H1 (cell line): ENCODE results near the gene CISH. TPM values are rescaled to one million over a fixed set of nuclear protein-coding genes. Genes with fewer than 3 reads are reported as not detected.

Source experiments
- GTF2F1 ChIP-seq: IDR thresholded peaks from 2 replicates; pipeline ENCODE4 v1.6.1; 2012; ENCODE audit warnings: low read depth, low read length, improper control_type of control experiment, borderline replicate concordance
- JUN ChIP-seq: IDR thresholded peaks from 2 replicates; pipeline ENCODE4 v1.6.1; 2011; ENCODE audit warnings: low read depth, mild to moderate bottlenecking, improper control_type of control experiment, low read length
- MAFK ChIP-seq: IDR thresholded peaks from 2 replicates; pipeline ENCODE4 v1.6.1; 2012; ENCODE audit warnings: low read depth, mild to moderate bottlenecking, improper control_type of control experiment, low read length
- NRF1 ChIP-seq: IDR thresholded peaks from 2 replicates; pipeline ENCODE4 v1.6.1; 2011; ENCODE audit warnings: mild to moderate bottlenecking, low read depth, low read length, improper control_type of control experiment
- SUZ12 ChIP-seq: fragments of 200-600 bp; sonication (generic); IDR thresholded peaks from 2 replicates; pipeline ENCODE4 v1.6.1; 2012; ENCODE audit warnings: mild to moderate bottlenecking, inconsistent platforms, low read length, moderate library complexity, mixed read lengths
- TBP ChIP-seq: IDR thresholded peaks from 2 replicates; pipeline ENCODE4 v1.6.1; 2011; ENCODE audit warnings: low read depth, low read length, improper control_type of control experiment
- polyA plus RNA-seq, 7 experiments: library from polyadenylated mRNA; depleted of rRNA in 3 of 7; stranded (reverse) in 5 of 7; unstranded in 2 of 7; fragments of >200 nt in 5 of 7; fragments of 200-250 nt in 2 of 7; gene quantifications; 1 replicate in 5 of 7; 2 replicates in 1 of 7; 4 replicates in 1 of 7; pipeline versions ENCODE4 v1.2.1 to v1.2.3, GENCODE V29; 2011 to 2013; ENCODE audit warnings: missing spikeins in 2 of 7, mixed read lengths in 2 of 7
- total RNA-seq: library from RNA; stranded (reverse); fragmentation: NEBNext Ultra II Directional; extraction: Animal tissue kit (Norgen Biotek cat#: 25700); gene quantifications from 2 replicates; pipeline ENCODE4 v1.2.1, GENCODE V29; 2021

The CISH gene
- total and polyA plus RNA-seq, 2 of the 8 experiments (the other 6 are each of a cell fraction or from before 2014, with no cell fraction given) = 1.9 to 2.2 TPM

DNA sequence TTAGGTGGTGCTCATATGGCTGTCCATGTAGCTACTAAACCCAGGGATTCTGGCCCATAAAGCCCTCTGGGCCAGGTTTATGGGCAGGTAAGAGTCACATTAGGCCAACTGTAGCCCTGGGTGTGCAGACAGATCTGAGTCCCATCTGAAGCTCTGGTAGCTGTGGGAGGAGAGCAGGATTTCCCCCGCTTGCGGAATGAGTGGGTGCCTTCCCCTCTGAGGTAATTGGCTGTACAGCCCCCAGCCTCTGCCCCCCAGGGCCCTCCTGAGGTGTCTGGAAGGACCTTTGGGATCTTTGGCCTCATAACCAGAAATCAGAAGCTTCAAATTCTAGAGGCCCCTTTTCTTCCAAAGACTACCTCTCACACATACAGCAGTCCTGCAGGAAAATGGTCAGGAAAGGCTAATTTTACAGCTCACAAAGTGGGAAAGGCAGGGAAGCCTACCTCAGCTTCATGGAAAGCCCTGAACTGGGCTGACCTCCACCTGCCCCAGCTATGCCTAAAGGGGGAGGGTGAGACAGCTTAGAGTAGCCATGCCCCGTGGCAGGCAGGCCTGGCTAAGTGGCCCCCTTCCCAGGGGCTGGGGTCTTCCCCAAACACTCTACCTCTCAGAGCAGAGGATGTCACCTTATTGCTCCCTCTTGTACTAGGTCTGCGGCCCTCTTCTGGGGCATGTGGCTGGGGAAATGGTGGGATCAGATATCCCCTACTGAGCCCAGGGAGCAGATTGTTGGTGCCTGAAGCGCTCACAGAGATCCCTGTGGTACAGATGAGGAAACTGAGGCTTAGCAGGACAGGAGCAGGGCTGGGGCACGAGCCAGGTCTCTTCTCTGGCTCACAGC lies 25.4 kb downstream of the CISH start (continued):
- TF ChIP-seq SUZ12 (no peak), TBP (no peak), GTF2F1 (no peak), NRF1 (no peak), MAFK (no peak), JUN (no peak)
